T47D (cell line): ENCODE data around the gene IFT27.

Experiments used
- DNase-seq, 2 experiments: peaks; one replicate each; pipeline versions ENCODE4 v3.0.0 to v3.0.0-alpha.2; 2011 to 2012; ENCODE audit warnings: low read depth in 1 of 2, low spot score in 1 of 2
- JUND ChIP-seq: IDR thresholded peaks from 2 replicates; pipeline ENCODE4 v1.6.1; 2012; ENCODE audit warnings: low read depth
- in situ Hi-C: cut with HindIII; loops from 2 replicates; pipeline ENCODE4 v1.10.0; 2016; ENCODE audit warnings: low sequenced_read_pairs, low pct_unique_long_range_greater_than_20kb

Gene IFT27

DNA sequence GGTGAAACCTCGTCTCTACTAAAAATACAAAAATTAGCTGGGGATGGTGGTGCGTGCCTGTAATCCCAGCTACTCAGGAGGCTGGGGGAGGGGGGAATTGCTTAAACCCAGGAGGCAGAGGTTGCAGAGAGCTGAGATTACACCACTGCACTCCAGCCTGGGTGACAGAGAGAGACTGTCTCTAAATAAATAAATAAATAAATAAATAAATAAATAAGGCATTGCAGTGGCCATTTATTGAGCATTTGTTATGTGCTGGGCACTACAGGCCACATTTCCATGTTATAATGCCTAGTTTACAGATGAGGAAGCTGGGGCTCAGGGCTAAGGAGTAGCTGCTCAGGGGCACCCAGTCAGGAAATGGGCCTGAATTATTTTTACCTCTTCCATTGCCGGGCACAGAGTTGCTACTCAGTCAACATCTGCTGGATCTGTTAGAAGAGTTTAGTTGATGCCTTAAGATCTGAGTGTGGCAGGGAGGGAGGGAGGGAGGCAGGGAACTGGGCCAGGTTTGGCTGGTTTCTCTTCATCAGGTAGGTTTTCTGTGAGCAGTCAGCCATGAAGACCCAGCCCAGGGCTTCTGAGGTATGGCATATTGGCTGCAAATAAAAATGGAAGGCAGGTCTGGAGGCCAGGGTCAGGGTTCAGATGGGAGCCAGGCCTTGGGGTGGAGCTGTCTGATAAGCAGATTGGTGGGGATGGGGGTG, 35.3 kb upstream of the IFT27 start:
- TF ChIP-seq JUND = no peak
- in situ Hi-C loops = no loop called here
- no peak for DNase-seq

GRCh38 chr22:36809351-36809750, 33.4 kb upstream of the IFT27 start:
- no peak for TF ChIP-seq JUND
- in situ Hi-C loops = no loop called here
- DNase-seq = no peak

DNA sequence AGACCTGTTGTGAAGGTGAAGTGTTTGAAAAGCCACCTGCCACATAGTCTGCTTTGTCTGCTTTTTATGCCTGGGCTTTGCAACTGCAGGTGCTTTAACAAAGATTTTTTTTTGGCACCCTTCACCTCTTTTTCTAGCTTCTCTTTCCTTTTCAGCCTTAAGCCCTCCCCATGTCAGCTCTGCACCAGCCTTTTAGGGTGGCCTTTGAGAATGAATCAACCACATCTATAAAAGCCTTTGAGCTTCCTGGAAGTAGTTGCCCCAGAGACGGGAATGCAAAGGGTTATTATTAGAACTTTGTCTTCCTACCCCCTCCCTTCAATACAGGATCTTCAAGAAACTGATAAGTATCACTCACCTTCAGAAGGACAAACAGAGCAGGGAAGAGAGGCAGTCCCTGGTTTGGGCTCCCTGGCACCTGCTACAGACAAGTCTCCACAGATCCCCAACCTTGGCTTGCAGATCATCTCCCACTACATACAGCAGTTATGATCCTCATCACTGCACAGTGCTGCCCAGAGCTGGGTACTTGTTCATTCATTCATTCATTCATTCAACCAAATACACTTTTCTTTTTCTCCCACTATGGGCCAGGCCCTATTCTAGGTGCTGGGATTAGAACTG, 32.9 kb upstream of the IFT27 start:
- DNase-seq = peak in 1 of 2 experiments; percentile 46
- TF ChIP-seq JUND = no peak
- in situ Hi-C loops = no loop called here

DNA sequence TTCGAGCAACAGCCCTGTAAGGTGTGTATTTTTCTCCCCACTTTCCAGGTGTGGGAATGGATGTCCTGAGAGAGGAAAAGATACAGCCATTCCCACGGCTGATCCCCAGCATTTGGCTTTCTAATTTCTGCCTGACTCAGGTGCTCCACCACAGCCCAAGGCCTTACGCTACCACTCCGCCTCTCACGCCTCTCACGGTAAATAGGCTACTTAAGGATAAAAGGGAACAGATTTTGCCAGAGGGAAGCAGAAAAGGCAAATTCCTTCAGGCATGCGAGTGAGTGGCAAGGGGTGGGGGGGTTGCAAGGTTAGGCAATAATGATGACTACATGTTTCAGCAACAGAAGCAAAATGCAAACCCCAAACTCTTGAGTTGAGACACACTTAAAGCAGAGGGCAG, 31.7 kb upstream of the IFT27 start:
- in situ Hi-C loops = no loop called here
- no peak for TF ChIP-seq JUND
- no peak for DNase-seq

DNA sequence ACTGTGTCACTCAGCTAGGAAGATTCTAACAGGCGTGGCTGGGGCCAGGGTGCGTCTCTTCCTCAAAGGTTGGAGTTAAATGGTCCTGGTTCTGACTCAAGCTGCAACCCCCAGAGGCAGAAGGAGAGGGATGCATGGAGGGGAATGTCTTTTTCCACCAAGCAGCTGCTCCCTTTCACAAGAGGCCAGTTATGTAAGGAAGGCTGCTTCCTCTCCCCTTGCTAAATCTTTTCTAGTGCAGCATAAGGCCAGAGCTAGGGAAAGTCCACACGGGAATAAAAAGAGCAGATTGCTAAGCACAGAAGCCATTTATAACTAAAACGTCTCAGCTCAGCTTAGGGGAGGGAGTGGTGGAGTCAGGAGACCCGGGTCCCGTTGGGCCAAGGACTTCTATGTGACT, 30.9 kb upstream of the IFT27 start:
- in situ Hi-C loops = no loop called here
- no peak for TF ChIP-seq JUND
- no peak for DNase-seq

- no peak for DNase-seq
- in situ Hi-C loops = no loop called here
These were observed 27.4 kb upstream of the IFT27 start for GRCh38 chr22:36803358-36803757.

GRCh38 chr22:36798674-36799066, 22.8 kb upstream of the IFT27 start:
- TF ChIP-seq JUND = no peak
- in situ Hi-C loops = no loop called here
- DNase-seq = no peak

More at GRCh38 chr22:36803358-36803757, 27.4 kb upstream of the IFT27 start:
- no peak for TF ChIP-seq JUND

DNA sequence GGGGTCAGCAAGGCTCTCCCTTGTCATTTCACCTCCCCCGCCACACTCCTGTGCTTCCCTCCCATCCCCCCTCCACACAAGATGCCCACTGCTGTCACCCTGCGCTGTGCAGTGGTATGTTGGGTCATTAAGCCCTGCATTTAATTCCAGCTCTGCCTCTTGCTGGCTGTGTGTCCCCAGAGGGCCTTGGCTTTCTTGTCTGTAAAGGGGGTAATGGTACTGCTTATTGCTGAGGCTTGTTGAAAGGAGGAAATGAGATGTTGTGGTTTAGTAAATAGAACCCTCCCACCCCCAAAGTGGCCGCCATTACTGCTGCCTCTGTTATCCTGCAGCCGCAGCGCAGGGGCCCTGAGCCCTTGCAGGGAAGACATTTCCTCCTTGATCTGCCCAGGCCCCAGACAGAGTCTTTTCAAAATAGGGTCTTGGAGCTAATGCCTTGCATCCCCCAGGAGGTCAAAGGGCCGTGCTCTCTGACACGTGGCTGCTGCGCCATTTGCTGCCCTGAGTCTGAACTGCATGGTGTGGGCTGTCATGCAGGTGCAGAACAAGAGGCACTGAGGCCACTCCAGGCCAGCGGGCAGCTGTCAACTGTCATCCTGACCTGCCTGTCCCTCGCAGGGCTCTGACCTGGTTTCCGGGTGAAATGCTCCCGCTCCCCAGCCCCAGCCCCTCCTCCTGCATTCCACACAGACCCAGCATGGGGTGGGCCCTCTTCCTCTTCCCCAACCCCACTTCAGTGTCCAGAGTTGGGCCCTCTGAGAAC, 22.2 kb upstream of the IFT27 start:
- no peak for DNase-seq
- in situ Hi-C loops = no loop called here
- no peak for TF ChIP-seq JUND

GRCh38 chr22:36797374-36797773, 21.5 kb upstream of the IFT27 start:
- in situ Hi-C loops = no loop called here
- no peak for TF ChIP-seq JUND
- DNase-seq = no peak

DNA sequence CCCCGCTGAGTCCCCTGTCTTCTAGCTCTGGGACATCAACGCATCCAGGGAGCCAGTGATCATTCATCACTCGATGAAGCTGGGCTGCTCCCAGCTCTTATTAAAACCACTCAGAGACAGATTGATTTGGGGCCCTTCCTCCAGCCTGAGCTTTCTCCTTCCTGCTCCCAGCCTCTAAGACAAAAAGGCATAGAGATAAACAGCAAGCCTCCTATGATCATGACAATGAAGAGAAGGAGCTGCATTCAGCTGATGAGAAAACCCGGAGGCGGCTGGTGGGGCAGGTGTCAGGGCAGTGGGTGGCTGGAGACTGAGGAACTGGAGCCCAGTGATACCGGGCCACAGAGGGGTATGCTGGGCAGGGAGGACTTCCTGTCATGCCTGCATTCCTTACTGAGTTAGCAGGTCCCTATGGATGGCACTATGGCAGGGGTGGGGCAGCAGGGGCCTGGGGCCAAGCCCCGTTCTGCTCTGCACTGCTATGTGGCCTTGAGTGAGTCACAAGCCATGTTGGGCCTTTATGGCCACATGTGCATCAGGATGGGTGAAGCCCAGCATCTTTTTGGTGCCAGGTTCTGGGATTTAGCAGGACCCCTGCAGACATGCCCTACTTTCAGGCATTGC, 20.7 kb upstream of the IFT27 start:
- TF ChIP-seq JUND = no peak
- in situ Hi-C loops = no loop called here
- DNase-seq = no peak

DNA sequence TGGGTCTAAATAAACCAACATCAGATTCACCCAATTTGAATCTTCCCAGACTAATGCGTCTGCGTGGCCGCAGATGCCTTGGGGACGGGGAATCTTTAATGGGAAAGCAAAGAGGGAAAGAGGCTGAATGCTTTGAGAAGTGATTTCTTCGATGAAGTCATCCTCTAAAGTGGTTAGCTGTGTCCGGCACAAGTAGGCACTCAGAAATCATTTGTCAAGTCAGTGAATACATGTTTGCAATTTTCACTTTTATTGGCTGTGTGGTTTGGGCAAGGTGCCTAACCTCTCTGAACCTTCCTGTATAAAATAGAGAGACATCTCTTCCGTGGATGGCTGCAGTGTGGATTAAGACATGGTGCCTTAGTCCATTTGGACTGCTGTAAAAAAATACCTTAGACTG, 19.7 kb upstream of the IFT27 start:
- no peak for DNase-seq
- in situ Hi-C loops = no loop called here
- no peak for TF ChIP-seq JUND

GRCh38 chr22:36790648-36791047, 14.7 kb upstream of the IFT27 start:
- TF ChIP-seq JUND = no peak
- peak in 1 of 2 experiments; percentile 11 for DNase-seq
- in situ Hi-C loops = no loop called here
